ENCODE results near the gene TSPAN9.

The TSPAN9 gene

GRCh38 chr12:3187846-3188770, 110.9 kb downstream of the TSPAN9 start:
- DNase-seq (ENCODE audit: low spot score) = no peak

GRCh38 chr12:3189282-3189681, 112.1 kb downstream of the TSPAN9 start:
- no peak for DNase-seq (ENCODE audit: low spot score)

- no peak for DNase-seq (ENCODE audit: low spot score)
These were observed 112.9 kb downstream of the TSPAN9 start for GRCh38 chr12:3190101-3190500.

GRCh38 chr12:3191450-3191849, 114.3 kb downstream of the TSPAN9 start:
- no peak for DNase-seq (ENCODE audit: low spot score)

GRCh38 chr12:3192221-3192620, 115.0 kb downstream of the TSPAN9 start:
- no peak for DNase-seq (ENCODE audit: low spot score)

- DNase-seq (ENCODE audit: low spot score) = no peak
These were observed 116.0 kb downstream of the TSPAN9 start for GRCh38 chr12:3193131-3193530.

- no peak for DNase-seq (ENCODE audit: low spot score)
These were observed 116.6 kb downstream of the TSPAN9 start for GRCh38 chr12:3193755-3194154.

GRCh38 chr12:3195337-3195736, 118.2 kb downstream of the TSPAN9 start:
- no peak for DNase-seq (ENCODE audit: low spot score)

- DNase-seq (ENCODE audit: low spot score) = no peak
These were observed 118.8 kb downstream of the TSPAN9 start for GRCh38 chr12:3195859-3196483.

GRCh38 chr12:3196488-3196887, 119.3 kb downstream of the TSPAN9 start:
- DNase-seq (ENCODE audit: low spot score) = no peak

GRCh38 chr12:3197131-3197818, 120.1 kb downstream of the TSPAN9 start:
- DNase-seq (ENCODE audit: low spot score) = no peak

- DNase-seq (ENCODE audit: low spot score) = peak; percentile 22
These were observed 122.4 kb downstream of the TSPAN9 start for GRCh38 chr12:3199551-3200031.

- DNase-seq (ENCODE audit: low spot score) = peak; percentile 54
These were observed 122.9 kb downstream of the TSPAN9 start for GRCh38 chr12:3200032-3200617.

GRCh38 chr12:3200814-3201233, 123.6 kb downstream of the TSPAN9 start:
- peak; percentile 18 for DNase-seq (ENCODE audit: low spot score)

- no peak for DNase-seq (ENCODE audit: low spot score)
These were observed 124.3 kb downstream of the TSPAN9 start for GRCh38 chr12:3201339-3202051.

- DNase-seq (ENCODE audit: low spot score) = no peak
These were observed 124.9 kb downstream of the TSPAN9 start for GRCh38 chr12:3202096-3202495.

GRCh38 chr12:3202734-3203446, 125.7 kb downstream of the TSPAN9 start:
- DNase-seq (ENCODE audit: low spot score) = peak; percentile 78

- DNase-seq (ENCODE audit: low spot score) = no peak
These were observed 126.5 kb downstream of the TSPAN9 start for GRCh38 chr12:3203713-3204112.

- DNase-seq (ENCODE audit: low spot score) = no peak
These were observed 127.0 kb downstream of the TSPAN9 start for GRCh38 chr12:3204143-3204542.

GRCh38 chr12:3204730-3205531, 127.8 kb downstream of the TSPAN9 start:
- DNase-seq (ENCODE audit: low spot score) = no peak

All from AG08395 (cell line).